Activated CD4-positive, CD25-positive, alpha-beta regulatory T cell treated with anti-CD3 and anti-CD28 coated beads, Interleukin-2, amount 50 U/mL, for 72 hours (primary cell): Measurements from ENCODE around the gene CKB.

Source experiments
- DNase-seq: peaks from one replicate; pipeline ENCODE4 v3.0.0; 2021

Gene CKB

GRCh38 chr14:103483600-103483999 is 39.0 kb downstream of the CKB start:
- DNase-seq, result no peak

- no peak for DNase-seq
These were observed 42.0 kb downstream of the CKB start for GRCh38 chr14:103480595-103480994.

DNA sequence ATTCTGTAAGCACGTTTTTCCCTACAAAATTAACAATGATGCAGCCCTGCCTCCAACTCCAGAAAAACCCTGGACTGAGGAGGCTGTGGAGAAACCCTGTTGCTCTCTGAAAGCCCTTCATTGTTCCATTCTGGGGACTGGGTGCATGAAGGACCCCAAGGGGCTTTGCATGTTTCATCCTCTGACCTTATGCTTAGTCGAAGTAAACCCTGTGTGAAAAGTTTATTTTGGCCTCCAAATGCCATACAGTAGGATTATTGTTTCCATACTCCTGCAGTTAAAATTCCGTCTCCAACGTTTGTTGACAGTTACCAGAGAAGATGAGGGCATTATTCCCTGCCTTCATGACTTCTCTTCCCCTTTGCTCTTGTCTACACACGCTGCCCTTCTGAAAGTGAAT is 46.0 kb downstream of the CKB start:
- no peak for DNase-seq

- DNase-seq, result no peak
These were observed 46.6 kb downstream of the CKB start for GRCh38 chr14:103476065-103476464.

GRCh38 chr14:103474893-103475292 is 47.7 kb downstream of the CKB start:
- no peak for DNase-seq

DNA sequence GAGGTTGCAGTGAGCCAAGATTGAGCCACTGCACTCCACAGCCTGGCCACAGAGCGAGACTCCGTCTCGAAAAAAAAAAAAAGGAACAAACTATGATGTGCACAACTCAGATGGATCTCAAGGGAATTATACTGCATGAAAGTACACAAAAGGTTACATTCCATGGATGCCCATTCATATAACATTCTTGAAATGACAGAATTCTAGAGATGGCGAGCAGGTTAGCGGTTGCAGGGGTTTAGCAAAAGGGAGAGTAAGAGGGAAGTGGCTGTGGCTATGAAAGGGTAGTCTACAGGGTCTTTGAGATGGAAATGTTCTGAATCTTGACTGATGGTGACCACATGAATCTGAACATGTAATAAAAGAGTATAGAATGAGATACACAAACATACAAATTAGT is 49.7 kb downstream of the CKB start:
- no peak for DNase-seq
